ENCODE results near the gene C4orf50.

The C4orf50 gene

DNA sequence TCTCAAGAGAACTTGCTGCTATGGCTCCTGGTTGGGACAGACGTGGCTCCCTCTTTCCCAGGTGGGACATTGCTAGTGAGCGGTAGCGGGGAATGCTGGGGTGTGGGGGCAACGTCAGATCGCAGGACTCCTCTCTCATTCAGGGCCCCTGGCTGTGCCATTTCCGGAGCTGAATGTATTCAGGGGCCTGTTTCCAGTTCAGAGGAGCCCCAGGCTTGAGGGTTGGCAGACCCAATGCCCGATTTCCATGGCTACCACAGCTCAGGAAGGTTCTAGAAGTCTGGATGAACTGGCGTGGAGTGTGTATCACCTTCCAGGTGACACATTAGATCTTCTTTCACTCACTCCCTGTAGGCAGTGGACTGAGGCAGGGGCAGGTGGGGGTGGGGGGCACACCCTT is 99.2 kb downstream of the C4orf50 start:
- no peak overlapping the region for H2AFZ ChIP-seq (ENCODE audit: low read depth, low read length)
- H3K79me2 ChIP-seq (ENCODE audit: low read length), result no peaks in the 10 kb centered on the region
- peaks cover 2% of the 10 kb centered on the region; the same call in 1 of the 2 replicates for H3K4me1 ChIP-seq (ENCODE audit: low read length)
- H3K36me3 ChIP-seq (replicated peaks; ENCODE audit: low read depth, low read length), result no peaks in the 10 kb centered on the region
- H3K27ac ChIP-seq (ENCODE audit: low read length), result no peak overlapping the region
- no peaks in the 10 kb centered on the region for H4K20me1 ChIP-seq (ENCODE audit: insufficient read depth, low read length)
- no peak overlapping the region for H3K4me2 ChIP-seq (ENCODE audit: low read length)
- TF ChIP-seq, protein P1, sequence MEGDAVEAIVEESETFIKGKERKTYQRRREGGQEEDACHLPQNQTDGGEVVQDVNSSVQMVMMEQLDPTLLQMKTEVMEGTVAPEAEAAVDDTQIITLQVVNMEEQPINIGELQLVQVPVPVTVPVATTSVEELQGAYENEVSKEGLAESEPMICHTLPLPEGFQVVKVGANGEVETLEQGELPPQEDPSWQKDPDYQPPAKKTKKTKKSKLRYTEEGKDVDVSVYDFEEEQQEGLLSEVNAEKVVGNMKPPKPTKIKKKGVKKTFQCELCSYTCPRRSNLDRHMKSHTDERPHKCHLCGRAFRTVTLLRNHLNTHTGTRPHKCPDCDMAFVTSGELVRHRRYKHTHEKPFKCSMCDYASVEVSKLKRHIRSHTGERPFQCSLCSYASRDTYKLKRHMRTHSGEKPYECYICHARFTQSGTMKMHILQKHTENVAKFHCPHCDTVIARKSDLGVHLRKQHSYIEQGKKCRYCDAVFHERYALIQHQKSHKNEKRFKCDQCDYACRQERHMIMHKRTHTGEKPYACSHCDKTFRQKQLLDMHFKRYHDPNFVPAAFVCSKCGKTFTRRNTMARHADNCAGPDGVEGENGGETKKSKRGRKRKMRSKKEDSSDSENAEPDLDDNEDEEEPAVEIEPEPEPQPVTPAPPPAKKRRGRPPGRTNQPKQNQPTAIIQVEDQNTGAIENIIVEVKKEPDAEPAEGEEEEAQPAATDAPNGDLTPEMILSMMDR (IDR thresholded peaks at IDR 0.05; ENCODE audit: low read depth, low read length), result no peak
- TF ChIP-seq EZH2phosphoT487 (IDR thresholded peaks at IDR 0.05; ENCODE audit: low read depth), result no peak
- 0 out of 2 replicates have a peak, but pooled peaks cover 5% of the 10 kb centered on the region for H3K27me3 ChIP-seq (ENCODE audit: low read depth, low read length)
- H3K9ac ChIP-seq (ENCODE audit: low read length), result no peak overlapping the region
- H3K4me3 ChIP-seq (ENCODE audit: low read length), result no peak overlapping the region
- H3K9me3 ChIP-seq (ENCODE audit: insufficient read depth, low read length), result no peaks in the 10 kb centered on the region

DNA sequence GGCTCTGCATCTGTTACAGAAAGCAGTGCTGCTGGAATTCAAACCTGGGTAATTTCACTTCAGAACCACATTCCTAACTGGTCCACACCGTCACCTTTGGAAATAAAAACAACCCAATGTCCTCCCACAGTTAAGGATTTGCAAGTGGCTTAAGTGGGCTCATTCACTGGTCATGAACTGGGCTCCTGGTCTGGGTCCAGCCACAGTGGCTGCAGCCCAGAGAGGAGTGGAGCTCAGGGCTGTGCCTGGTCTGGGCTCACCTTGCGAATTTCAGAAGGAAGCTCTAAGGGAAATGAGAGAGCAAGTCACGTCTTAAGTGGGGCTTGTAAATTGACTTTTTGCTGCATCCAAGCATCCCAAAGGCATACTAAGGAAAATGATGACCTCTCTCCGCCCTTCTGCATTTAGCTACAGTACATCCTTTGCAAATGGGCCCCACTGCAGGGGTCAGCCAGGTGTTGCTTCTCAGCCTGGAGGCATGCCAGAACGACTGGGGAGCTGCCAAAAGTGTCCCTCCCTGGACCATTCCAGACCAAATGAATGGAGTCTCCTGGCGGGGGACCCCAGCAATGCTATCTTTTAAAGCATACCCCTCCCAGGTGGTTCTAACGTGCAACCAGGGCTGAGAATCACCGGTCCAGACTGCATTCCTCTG is 99.8 kb downstream of the C4orf50 start:
- H4K20me1 ChIP-seq (ENCODE audit: insufficient read depth, low read length), result no peaks in the 10 kb centered on the region
- H3K27ac ChIP-seq (ENCODE audit: low read length), result no peak overlapping the region
- peaks cover 2% of the 10 kb centered on the region; the same call in 1 of the 2 replicates for H3K4me1 ChIP-seq (ENCODE audit: low read length)
- H3K9ac ChIP-seq (ENCODE audit: low read length), result no peak overlapping the region
- no peak overlapping the region for H2AFZ ChIP-seq (ENCODE audit: low read depth, low read length)
- no peak overlapping the region for H3K4me2 ChIP-seq (ENCODE audit: low read length)
- H3K79me2 ChIP-seq (ENCODE audit: low read length), result no peaks in the 10 kb centered on the region
- no peaks in the 10 kb centered on the region for H3K36me3 ChIP-seq (replicated peaks; ENCODE audit: low read depth, low read length)
- TF ChIP-seq, protein P1 (IDR thresholded peaks at IDR 0.05; ENCODE audit: low read depth, low read length), result no peak
- no peak for TF ChIP-seq EZH2phosphoT487 (IDR thresholded peaks at IDR 0.05; ENCODE audit: low read depth)
- no peaks in the 10 kb centered on the region for H3K9me3 ChIP-seq (ENCODE audit: insufficient read depth, low read length)
- H3K27me3 ChIP-seq (ENCODE audit: low read depth, low read length), result 0 out of 2 replicates have a peak, but pooled peaks cover 5% of the 10 kb centered on the region
- H3K4me3 ChIP-seq (ENCODE audit: low read length), result no peak overlapping the region

DNA sequence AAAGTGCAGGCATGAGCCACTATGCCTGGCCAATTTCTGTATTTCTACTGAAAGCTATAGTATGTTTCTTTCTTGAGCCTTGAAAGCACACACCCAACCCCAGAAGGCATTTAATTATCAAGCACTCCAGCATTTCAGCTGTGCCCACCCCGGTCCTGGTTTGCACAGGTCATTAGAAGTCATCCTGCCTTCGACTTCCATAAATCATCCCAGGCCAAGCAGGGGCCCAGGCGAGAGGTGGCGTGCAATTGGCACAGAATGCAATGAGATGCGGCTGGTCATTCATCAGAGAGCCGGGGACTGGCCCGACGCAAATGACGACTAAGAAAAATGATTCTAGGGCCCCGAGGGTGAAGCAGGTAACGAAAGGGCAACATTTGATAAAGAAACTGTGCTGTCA is 100.6 kb downstream of the C4orf50 start:
- Histone ChIP-seq H2AFZ (ENCODE audit: low read depth, low read length) (no peak overlapping the region), H3K9ac (ENCODE audit: low read length) (no peak overlapping the region), H3K9me3 (ENCODE audit: insufficient read depth, low read length) (no peaks in the 10 kb centered on the region), H3K4me3 (ENCODE audit: low read length) (no peak overlapping the region), H3K27ac (ENCODE audit: low read length) (no peak overlapping the region), H3K27me3 (ENCODE audit: low read depth, low read length) (0 out of 2 replicates have a peak, but pooled peaks cover 5% of the 10 kb centered on the region), H3K79me2 (ENCODE audit: low read length) (no peaks in the 10 kb centered on the region), H3K4me2 (ENCODE audit: low read length) (no peak overlapping the region), H4K20me1 (ENCODE audit: insufficient read depth, low read length) (no peaks in the 10 kb centered on the region), H3K36me3 (replicated peaks; ENCODE audit: low read depth, low read length) (no peaks in the 10 kb centered on the region), H3K4me1 (ENCODE audit: low read length) (peaks cover 2% of the 10 kb centered on the region; the same call in 1 of the 2 replicates)
- TF ChIP-seq, protein P1 (IDR thresholded peaks at IDR 0.05; ENCODE audit: low read depth, low read length), result no peak
- no peak for TF ChIP-seq EZH2phosphoT487 (IDR thresholded peaks at IDR 0.05; ENCODE audit: low read depth)

DNA sequence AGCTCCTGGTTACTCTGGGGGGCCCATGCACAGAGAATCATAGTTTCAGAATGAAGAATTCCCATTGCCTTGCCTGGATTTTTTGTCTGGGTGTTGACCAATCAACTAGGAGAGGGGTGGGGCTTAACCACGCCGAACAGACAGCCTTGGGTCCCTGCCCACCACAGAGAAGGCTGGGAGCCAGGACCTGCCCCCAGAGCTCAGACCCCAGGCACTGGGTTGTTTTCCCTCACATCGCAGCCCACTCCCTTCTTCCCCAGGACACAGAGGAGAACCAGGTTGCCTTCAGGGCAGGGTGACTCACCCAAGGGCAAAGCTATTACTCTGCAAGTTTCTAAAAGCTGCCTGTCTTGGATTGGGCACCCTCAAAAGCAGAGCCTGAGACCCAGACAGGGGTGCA is 102.0 kb downstream of the C4orf50 start:
- Histone ChIP-seq H3K4me1 (ENCODE audit: low read length) (peaks cover 2% of the 10 kb centered on the region; the same call in 1 of the 2 replicates), H3K27me3 (ENCODE audit: low read depth, low read length) (0 out of 2 replicates have a peak, but pooled peaks cover 5% of the 10 kb centered on the region), H3K4me2 (ENCODE audit: low read length) (no peak overlapping the region), H3K4me3 (ENCODE audit: low read length) (no peak overlapping the region), H3K9ac (ENCODE audit: low read length) (no peak overlapping the region), H4K20me1 (ENCODE audit: insufficient read depth, low read length) (no peaks in the 10 kb centered on the region), H3K27ac (ENCODE audit: low read length) (no peak overlapping the region), H3K79me2 (ENCODE audit: low read length) (no peaks in the 10 kb centered on the region), H2AFZ (ENCODE audit: low read depth, low read length) (no peak overlapping the region), H3K9me3 (ENCODE audit: insufficient read depth, low read length) (no peaks in the 10 kb centered on the region), H3K36me3 (replicated peaks; ENCODE audit: low read depth, low read length) (no peaks in the 10 kb centered on the region)
- TF ChIP-seq EZH2phosphoT487 (IDR thresholded peaks at IDR 0.05; ENCODE audit: low read depth), result no peak
- TF ChIP-seq, protein P1 (IDR thresholded peaks at IDR 0.05; ENCODE audit: low read depth, low read length), result no peak
